ENCODE data around the gene CEACAM20.
"Not testable (repeated sequence)": the region's sequence is repeated elsewhere in the genome, so short reads cannot be mapped to it uniquely, and the experiment has no call there.

The CEACAM20 gene

GRCh38 chr19:44476559-44477408, 52.7 kb downstream of the CEACAM20 start:
- DNase-seq (ENCODE audit: low read depth) = no peak

DNA sequence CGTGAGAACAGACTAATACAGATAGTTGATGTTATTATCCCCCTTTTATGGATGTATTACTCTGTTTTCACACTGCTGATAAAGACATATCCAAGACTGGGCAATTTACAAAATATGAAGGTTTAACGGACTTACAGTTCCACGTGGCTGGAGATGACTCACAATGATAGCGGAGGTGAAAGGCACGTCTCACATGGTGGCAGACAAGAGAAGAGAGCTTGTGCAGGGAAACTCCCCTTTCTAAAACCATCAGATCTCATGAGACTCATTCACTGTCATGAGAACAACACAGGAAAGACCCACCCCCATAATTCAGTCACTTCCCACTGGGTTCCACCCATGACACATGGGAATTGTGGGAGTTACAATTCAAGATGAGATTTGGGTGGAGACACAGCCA, 60.7 kb downstream of the CEACAM20 start:
- DNase-seq (ENCODE audit: low read depth) = not testable (repeated sequence)

- DNase-seq (ENCODE audit: low read depth) = not testable (repeated sequence)
Observed at GRCh38 chr19:44462600-44463286, 66.7 kb downstream of the CEACAM20 start.

Data from stimulated activated CD4-positive, alpha-beta T cell treated with anti-CD3 and anti-CD28 coated beads, Interleukin-2, amount 100 ng/mL, for 4 hours (primary cell).